Retinal pigment epithelial cell (primary cell): ENCODE data around the gene MAST4.

ENCODE experiments used
- DNase-seq: peaks from one replicate; pipeline ENCODE4 v3.0.0-alpha.2; 2010; ENCODE audit warnings: low read depth
- H3K4me3 ChIP-seq: 2 replicates; pipeline ENCODE4 v1.5.1; 2011; ENCODE audit warnings: mild to moderate bottlenecking, low read length, control low read depth, moderate library complexity
- TF ChIP-seq, protein P1 (sequence below): conservative IDR thresholded peaks from 2 replicates; pipeline ENCODE4 v1.5.1; 2011; ENCODE audit warnings: low read depth, low read length, control low read depth, inconsistent platforms

MAST4 gene

DNA sequence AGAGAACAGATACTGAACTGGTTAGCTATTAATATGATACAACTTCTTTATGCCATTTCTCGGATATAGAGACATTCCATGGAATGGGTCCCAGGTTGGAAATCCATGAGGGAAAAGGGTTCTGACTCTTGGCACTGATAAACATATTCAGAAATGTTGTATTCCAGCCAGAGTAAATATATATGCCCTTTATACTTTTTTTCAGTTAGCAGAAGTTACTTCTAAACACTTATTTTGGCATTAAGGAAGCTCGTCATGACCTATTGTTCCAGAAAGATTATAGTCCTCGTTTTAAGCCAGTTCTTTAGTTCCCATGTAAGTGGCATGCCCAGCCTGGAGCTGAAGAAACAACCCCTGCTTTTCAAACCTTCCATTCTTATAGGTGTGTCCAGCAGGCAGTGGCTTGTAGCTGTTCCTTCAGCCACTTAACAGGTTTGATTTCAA, 418.8 kb downstream of the MAST4 start:
- H3K4me3 ChIP-seq: peak overlapping the region; percentile 19
- TF ChIP-seq, protein P1, sequence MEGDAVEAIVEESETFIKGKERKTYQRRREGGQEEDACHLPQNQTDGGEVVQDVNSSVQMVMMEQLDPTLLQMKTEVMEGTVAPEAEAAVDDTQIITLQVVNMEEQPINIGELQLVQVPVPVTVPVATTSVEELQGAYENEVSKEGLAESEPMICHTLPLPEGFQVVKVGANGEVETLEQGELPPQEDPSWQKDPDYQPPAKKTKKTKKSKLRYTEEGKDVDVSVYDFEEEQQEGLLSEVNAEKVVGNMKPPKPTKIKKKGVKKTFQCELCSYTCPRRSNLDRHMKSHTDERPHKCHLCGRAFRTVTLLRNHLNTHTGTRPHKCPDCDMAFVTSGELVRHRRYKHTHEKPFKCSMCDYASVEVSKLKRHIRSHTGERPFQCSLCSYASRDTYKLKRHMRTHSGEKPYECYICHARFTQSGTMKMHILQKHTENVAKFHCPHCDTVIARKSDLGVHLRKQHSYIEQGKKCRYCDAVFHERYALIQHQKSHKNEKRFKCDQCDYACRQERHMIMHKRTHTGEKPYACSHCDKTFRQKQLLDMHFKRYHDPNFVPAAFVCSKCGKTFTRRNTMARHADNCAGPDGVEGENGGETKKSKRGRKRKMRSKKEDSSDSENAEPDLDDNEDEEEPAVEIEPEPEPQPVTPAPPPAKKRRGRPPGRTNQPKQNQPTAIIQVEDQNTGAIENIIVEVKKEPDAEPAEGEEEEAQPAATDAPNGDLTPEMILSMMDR: no peak
- peak; percentile 56 for DNase-seq

DNA sequence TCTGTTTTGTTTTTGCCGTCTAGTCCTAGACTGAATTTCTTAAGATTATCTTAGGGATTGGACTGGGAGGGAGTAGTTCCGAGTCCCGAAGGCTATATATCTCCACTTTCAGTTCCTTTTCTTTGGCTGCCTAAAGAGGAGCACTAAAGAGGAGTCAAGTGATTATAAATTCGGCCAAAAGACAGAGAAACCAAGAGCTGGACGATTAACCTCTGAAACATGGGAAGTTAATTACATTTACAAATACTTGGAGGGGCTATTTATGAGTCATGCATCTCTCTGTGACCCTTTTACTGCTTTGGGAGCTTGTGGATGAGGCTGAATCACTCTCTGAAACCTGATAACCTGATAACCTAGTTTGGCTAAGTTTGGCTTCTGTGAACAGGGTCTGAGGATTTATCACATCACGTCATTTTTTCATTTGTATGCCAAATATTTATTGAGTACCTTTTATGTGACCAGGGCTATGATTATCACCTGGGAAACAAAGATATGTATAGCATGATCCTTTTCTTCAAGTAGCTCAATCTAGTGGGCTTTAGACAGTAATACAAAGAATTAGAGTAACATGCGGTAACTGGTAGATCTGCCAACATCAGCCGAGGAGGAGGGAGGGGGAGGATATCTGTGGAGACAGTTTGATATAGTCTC, 419.5 kb downstream of the MAST4 start:
- TF ChIP-seq, protein P1: no peak
- DNase-seq: peak; percentile 86
- H3K4me3 ChIP-seq: peak overlapping the region; percentile 19

DNA sequence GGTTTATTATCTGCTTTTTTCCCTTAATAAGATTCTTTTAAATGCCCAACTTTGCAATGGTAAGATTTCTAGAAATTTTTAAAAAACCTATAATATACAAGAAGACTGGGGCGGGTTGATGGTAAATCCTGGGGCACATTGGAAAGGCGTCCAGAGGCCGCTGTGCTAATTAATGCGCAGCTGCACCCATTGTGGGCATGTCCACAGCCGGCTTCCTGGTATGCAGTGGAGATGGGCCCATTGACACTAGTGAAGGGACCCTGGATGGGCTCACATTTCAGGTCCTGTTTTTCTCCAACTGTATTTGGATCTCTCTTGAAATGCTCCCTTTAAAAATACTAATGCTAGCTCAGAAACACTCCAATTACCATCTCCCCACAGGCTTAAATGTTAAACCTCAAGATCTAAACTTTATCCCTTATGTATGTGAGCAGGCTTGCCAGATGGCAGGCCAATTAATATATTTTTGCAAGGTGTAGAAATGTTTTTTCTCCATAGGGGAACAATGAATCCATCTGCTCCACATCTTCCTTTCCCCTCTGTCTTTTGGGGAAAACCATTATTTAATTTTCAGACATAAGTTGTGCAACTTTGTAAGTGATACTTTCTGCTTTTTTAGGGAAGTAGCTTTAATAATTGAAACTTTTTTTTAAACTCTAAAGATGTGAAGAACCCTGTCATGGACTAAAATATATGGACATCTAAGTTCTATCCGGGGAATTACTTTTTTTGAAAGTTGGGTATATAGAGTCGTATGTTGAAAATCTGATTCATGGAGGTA, 423.1 kb downstream of the MAST4 start:
- no peak overlapping the region for H3K4me3 ChIP-seq
- TF ChIP-seq, protein P1: no peak
- DNase-seq: no peak

DNA sequence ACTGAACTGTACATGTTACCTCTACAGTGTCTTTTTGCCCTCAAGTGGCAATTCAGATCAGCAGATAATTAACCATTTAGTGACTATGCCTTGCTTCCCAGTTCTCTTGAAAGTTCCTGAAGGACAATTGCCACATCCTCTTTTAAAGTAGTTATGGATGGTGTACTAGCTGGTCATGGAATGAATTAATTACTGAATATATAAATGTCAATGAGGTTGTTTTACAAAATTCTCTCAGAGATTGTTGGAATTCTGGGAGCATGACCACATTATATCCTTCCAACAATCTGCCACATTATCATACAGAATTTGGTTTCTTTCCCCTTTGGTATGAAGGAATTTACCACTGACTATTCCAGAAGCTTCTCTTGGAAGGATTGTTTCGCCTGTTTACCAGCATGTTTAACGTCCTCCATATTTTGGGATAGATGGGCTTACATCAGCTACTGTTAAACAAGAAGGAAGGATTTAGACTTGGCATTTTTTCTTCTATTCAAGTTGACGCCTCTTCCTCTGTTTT, 424.0 kb downstream of the MAST4 start:
- H3K4me3 ChIP-seq: no peak overlapping the region
- no peak for DNase-seq
- TF ChIP-seq, protein P1: no peak

DNA sequence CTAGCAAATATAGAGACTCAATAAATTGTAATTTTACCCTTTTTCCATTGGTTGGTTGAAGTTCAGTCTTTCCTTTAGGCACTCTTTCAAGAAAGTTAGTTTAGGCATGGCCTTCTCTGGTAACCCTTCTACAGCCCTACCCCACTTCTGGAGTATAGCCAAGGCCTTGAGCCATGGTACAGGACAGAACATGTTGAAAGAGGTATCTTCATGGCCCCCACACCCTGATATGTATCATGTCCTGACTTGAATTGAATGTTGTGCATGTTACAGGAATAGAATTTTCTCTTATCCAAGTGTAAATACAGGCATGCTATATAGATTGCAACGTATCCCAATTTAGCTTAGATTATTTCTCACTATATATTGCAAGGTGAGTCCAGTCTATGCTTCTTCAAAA, 424.8 kb downstream of the MAST4 start:
- H3K4me3 ChIP-seq: no peak overlapping the region
- TF ChIP-seq, protein P1: no peak
- DNase-seq: no peak

DNA sequence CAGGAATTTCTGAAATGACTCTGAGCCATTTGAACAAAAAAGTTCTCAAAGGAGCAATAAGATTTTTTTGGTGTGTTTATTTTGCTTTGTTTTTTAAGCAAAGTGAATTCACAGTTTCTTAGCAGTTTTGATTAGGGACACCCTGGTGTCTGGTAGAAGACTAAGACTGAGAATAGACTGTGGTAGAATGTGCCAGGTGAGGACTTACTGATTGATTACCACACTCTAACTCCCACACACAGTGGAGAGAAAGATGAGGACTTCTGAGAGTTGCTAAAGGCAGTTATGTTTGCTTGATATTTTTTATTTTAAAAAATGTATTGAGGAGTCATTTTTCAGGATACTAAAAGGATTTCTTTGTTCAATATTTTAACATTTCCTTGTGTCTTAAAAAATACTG, 425.3 kb downstream of the MAST4 start:
- no peak overlapping the region for H3K4me3 ChIP-seq
- TF ChIP-seq, protein P1: no peak
- no peak for DNase-seq
